HG03565 (cell line): Measurements from ENCODE around the gene APEH.

Experiments used
- ATAC-seq: cut with Tn5 transposase; IDR thresholded peaks from one replicate; pipeline ENCODE4 v1.9.1; 2021; ENCODE audit warnings: mild to moderate bottlenecking, moderate library complexity; ENCODE audit not compliant: unreplicated experiment

The APEH gene

DNA sequence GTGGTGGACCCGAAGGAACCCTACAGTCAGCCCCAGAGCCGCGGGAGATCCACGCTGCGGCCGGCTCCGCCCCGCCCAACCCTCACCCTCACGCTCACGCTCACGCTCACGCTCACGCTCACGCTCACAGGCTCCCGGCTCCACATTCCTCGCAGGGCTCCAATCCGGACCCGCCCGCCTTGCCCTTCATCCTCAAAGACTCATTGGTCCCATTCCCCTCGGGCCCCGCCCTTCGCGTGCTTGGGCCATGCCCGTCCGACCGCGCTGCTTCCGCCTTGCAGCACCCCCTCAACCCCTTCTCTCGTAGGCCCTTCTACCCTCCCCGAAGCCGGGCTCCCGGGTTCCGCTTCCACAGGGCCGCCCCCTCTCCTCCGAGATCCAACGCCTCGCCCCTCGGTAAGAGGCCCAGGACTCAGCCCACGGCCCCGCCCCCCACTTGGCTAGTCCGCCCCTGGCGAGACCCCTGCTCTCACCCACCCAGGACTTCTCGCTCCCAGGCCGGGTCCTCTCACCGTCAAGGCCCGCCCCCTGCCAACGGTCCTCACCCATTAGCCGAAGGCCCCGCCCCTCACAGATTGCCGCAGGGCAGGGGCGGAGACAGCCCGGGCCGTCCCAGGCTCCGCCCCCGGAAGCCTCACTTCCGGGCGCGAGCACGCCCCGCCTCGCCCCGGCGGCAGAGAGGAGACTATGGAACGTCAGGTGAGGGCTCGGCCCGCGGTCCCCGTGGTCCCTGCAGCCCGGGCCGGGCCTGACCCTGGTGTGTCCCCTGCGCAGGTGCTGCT is at the start of gene APEH:
APEH (plus strand) TSS at position 637 of the 782 bp plus-strand sequence; CDS start at position 688, 51 bp downstream.
- ATAC-seq, result peak; percentile 58

DNA sequence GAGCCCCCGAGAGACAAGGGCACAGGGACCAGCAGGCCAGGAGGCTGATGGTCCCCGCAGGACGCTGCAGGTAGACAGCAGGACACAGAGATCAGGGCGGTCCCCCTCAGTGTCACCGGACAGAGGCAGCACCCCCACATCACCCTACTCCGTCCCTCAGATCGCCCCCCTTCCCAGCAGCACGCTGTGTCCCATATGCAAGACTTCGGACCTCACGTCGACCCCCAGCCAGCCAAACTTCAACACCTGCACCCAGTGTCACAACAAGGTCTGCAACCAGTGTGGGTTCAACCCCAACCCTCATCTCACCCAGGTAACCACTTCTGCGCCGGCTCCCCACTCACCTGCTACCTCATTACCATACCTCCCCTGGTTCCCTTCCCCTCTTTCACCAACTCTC is 49.1 kb upstream of the APEH start:
- no peak for ATAC-seq

DNA sequence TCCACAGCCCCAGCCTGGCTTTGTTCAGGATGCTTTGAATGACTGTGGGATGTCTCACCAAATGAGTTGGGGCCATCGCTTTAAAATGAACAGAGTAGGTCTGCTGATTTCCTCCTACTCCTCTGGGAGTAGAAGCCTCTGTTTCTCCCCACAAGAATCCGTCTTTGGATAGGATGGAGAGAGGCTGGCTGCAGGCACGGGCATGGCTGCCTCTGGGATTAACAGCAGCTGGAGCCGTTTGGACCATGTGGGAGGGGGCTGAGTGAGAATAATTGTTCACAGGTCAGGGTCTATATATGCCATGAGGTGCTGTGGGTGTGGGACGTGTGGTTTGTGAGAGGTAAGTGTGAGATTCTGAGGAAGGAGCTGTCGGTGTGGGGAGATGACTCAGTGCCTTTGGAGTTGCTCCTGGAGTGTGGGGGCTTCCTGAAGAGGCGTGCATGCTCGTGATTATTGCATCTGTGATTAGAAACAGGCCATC is 48.0 kb upstream of the APEH start:
- ATAC-seq, result no peak

DNA sequence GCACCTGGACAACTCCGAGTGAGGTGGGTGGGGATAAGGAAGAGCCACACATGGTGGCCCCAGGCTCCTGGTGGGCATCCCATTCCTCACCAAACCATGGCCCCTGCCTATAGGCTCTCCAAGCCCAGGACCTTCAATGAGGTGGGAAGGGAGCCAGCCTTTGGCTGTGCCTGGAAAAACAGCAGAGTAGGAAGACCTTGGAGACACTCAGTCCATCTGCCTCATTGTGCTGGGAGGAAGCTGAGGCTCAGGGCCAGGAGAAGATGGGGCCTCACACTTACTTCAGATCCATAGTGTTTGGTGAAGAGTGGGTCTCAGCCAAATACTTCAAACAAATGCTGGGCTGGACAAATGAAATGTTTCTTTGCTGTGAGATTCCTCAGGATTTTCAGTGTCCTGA is 47.4 kb upstream of the APEH start:
- ATAC-seq, result no peak

DNA sequence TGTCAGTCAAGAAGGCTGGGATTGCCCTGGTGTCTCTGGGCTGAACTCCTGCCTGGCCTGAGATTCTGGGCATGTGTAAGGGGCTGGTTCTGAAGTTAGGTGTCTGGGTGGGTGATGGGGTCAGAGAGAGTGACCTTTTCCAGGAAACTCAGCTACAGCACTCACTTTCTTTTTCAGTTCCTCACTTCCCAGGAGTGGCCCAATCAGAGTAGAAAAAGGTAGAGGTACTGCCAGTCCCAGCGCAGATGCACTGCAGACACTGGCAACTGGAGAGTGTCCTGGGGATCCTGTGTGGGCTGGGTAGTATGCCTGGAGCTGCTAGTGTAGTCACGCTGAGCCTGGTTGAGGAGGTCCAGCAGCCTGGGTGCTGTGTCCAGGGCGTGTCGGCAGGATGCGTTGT is 46.5 kb upstream of the APEH start:
- ATAC-seq, result no peak

DNA sequence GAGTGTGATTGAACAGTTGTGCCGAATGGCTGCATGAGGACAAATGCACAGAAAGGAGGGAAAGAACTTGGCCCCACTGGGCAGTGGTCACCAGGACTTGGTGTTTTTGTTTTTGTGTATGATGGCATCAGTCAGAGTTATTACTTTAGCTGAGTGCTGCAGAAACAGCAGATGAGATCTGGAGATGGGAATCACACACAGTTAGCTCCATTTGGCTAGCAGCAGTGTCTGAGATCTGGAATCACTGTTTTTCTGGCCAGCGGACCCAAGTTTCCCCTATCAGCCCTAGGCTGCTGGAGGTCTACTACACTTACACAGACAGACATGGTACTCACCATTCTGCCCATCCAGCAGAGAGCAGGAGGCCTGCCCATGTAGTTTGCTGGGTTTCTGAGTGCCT is 45.9 kb upstream of the APEH start:
- no peak for ATAC-seq

DNA sequence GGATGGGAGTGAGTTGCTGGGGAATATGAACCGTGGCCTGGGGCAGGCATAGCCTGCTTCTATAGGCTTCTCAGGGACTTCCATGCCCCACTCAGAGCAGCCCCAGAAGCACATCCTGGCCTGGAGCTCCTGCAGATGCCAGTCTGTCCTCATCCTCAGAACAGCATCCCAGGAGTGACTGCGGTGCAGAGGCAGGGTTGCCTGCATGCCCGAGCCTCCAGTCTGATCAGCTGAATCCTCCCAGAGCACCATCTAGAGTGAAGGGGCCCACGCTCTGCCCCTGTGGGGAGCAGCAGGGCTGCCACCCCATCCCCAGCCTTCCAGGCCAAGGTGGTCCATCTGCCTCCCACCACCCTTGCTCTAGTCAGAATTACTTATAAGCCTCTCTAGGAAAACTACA is 44.7 kb upstream of the APEH start:
- ATAC-seq, result no peak

DNA sequence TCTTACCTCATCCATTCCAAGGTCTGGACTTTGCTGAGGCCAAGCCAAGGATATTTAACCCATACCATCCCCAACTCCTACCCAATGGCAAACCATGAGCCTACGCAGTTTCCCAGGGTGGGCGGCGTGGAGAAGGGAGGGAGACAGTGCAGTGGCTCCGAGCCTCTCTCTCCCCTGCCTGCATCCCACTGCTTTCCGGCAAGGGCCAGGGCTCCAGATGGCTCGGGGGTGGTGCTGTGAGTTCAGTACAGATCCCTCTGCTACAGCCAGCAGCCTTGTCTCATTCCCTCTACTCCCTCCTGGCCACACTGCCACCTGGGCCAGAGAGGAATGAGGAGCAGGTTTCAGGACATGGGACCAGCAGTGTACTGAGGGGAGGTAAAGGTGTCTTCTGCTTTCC is 44.3 kb upstream of the APEH start:
- ATAC-seq, result no peak

DNA sequence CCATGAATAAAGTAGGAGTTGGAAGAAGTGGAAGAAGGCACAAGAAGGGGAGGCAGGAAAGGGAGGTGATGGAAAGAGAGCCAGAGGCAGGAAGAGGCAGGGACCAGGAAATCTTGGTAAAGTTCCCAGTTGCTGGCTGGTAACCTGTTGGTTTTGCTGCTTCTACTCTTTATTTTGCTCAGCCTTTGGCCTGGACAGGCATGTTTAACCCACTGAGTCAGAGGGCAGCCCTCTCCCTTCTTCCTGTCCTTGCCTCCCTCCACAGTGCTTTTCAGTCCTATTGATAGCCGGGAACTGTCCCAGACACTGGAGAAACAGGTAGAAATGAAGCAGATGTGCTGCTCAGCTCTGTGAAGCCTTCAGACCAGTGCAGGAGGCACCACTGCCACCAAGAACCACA is 43.4 kb upstream of the APEH start:
- no peak for ATAC-seq

DNA sequence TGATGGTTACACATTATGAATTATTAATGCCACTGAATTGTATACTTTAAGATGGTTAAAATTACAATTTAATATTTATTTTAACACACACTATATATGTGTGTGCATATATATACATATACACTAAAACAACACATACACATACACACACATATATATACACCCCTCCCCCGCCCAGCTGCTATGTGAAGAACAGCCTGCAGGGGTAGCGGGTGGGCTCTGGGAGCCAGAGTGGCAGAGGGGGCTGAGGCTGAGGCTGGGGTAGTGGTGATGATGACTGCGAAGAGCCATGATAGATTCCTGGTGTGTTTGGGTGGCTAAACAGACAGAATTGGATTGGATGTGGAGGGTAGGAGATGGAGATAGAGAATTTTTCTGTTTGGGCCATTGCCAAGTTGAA is 39.4 kb upstream of the APEH start:
- ATAC-seq, result no peak

DNA sequence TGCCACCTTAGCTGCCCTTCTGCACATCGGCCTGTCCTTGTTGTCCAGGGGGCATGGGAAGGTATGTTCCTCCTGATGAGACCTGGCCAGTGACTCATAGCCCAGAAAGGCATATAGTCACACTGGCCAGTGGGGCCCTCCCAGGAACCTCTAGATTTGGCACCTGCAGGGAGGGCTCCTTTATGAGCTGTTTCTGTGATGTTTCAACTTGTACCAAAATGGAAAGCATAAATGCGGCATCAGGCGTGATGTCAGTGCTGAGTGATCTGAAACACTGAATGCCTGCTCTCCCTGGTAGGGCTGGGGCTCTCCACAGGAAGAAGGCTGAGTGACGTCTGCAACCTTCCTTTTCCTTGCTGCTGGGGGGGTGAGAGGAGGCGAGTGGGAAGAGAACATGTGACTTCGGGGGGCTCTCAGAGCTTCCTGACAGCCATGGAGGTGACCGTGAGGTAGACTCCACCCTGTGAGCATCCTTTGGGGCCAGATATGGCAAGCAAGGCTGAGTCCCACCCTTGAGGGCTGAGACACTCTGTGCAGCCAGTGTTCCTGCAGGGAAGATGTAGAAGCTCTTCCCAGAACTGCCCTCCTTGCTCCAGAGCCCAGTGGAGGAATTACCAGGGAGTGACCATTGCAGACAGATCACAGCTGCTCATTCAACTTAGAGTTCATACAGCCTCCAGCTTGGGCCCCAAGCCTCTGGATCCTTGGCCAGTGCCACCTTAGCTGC is 37.1 kb upstream of the APEH start:
- no peak for ATAC-seq

DNA sequence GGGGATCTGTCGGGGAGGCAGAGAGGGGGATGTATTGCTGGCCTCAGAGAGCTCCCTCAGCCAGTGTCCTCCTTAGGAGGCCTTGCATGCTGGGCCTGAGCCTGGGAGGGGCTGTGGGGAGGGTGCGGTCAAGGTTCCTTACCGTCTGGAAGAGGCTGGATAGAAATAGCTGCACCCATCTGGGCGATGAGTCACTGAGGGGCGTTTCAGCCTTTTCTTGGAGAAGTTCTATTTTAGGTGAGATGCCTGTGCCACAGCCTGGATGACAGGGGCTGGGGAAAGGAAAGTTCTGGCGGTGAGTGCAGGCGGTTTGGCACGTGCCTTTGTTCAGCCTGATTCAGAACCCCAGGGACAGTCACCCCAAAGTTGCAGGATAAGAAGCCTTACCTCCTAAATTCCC is 35.7 kb upstream of the APEH start:
- no peak for ATAC-seq

DNA sequence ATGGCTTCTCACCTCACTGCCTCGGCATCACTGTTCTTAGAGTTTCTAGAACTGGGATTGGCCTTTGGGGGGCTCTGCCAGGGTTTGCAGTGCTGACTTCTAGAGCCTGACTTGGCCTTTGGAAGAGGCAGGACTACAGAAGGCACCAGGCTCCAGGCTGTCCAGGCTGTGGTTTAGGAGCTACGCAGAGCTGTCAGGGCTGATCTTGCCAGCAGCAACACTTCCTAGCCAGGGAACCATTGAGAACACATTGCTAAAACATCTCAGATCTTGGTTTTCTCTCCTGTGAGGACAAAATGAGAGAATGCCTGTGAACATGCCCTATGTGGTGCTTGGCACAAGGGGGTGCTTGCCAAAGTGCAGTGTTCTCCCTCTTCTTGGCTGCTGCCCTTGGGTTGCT is 34.6 kb upstream of the APEH start:
- no peak for ATAC-seq

DNA sequence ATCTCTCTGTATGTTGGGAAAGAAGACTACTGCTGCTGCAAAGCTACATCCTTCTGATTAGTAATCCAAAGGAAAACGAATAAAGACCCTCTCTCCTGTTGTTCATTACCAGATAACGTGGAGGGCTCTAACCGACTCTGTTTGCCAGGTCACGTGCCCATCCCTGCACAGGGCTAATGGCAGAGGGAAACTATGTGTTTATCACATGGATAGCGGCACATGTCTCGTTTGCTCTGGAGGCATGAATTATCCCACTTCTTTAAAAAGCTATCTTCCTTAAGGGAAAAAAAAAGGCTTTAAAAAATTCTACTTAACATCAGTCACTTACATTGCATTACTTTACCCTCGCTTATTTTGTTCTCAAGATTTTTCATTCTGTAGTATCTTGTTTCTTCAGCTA is 32.9 kb upstream of the APEH start:
- no peak for ATAC-seq

DNA sequence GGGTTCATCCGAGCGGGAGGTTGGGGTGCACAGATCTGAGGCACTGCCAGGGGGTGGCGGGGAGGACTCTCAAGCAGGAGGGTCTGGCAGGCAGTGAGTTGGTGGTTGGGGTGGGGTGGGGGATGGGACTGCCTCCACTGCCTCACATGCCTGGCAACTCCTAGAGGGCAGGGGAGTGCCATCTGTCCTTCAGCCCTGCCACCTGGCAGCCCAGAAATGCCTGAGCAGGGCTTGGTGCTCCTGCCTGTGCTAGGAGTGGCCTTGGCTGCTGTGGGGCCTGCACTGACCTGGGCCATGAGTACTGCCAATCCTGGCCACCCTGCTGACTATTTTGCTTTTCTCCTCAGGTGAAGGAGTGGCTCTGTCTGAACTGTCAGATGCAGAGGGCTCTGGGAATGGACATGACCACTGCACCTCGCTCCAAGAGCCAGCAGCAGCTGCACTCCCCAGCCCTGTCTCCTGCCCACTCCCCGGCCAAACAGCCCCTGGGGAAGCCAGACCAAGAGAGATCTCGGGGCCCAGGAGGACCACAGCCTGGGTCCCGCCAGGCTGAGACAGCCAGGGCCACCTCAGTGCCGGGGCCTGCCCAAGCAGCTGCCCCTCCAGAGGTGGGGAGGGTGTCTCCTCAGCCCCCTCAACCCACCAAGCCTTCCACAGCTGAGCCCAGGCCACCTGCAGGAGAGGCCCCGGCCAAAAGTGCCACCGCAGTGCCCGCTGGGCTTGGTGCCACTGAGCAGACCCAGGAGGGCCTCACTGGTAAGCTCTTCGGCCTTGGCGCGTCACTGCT is 32.0 kb upstream of the APEH start:
- no peak for ATAC-seq

DNA sequence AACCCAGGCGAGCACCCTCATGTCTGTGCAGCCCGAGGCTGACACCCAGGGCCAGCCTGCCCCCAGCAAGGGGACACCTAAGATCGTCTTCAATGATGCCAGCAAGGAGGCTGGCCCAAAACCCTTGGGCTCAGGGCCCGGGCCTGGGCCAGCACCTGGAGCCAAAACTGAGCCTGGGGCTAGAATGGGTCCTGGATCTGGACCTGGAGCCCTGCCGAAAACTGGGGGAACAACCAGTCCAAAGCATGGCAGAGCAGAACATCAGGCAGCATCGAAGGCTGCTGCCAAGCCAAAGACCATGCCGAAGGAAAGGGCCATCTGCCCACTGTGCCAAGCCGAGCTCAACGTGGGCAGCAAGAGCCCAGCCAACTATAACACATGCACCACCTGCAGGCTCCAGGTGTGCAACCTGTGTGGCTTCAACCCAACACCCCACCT is 31.4 kb upstream of the APEH start:
- ATAC-seq, result no peak

DNA sequence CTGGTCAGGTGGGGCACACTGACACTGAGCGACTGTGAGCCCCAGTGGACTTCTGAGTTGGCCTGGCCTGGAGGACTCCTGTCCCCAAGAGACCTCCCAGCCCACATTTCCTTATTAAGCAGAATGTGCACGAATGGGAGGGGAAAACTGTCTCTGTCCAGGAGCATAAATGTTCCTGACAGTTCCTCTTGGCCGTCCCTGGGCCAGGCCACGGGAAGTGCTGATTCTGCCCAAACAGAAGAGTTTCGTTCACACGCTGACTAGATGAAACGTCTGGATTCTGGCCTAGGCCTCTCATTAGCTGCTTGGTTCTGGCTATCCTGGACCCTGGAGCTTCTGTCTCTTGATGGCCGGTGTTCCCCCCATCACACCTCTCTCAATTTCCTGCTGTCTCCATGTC is 29.5 kb upstream of the APEH start:
- ATAC-seq, result no peak

DNA sequence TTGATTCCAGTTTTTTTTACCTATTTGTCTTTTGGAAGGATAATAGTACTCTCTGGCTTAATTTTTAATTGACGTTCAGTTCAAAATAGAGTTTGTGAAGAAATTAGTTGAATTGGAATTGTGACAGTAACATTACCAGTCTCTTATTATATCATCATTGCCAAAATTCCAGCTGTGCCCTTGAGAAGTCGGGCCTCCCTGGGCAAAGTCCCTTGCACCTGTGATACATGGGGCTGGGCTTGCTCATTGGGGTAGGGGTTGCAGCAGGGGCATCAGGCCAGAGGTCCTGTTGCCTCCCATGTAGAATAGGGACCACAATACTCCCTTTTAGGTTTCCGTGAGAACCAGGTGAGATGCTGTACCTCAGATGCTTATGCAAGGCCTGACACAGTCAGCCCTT is 27.9 kb upstream of the APEH start:
- no peak for ATAC-seq

DNA sequence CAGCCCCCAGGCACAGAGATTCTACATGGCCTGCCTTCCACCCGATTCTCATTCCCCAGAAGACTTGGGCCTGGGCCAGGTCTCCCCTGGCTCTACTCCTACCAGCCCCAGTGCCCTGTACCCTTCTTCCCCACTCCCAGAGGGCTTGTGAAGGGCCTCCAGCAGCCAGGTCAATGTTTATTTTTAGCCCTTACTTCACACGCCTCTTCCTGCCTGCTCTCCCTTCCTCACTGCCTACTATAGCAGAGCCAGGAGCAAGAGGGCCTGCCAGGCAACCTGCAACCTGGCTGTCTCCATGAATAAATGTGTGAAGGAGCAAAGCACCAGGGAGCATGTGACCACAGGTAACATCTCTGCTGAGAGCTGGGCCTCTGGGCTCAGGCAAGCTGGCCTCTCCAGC is 26.4 kb upstream of the APEH start:
- no peak for ATAC-seq

DNA sequence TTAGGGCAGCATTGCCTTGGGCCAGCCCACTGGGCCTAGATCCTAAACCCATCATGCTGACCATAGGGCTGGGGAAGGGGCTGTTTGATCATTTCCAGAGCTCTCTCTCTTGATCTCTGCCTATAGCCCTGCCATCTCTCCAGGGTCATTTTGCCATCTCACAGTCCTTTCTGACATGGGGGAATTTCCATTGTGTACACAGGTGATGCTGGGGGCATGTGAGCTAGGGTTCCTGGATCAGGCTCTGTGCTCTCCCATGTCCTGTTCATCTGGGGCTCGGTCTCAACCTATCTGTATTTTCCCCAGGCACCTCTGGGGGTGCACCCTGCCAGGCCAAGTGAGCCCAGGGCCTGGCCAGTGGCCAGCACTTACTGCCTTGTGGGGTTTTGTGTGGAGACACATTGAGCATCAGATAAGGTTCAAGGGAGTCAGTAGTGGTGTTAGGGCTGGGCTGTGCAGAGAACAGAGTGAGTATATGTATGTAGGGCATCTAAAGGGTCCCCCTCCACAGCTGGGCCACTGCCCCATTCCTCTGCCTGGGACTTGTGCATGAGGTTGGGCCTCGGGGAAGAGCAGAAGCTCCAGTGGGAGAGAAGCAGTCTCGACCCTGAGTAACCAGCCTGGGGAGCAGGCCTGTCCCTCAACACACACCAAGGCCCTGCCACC is 25.7 kb upstream of the APEH start:
- no peak for ATAC-seq

DNA sequence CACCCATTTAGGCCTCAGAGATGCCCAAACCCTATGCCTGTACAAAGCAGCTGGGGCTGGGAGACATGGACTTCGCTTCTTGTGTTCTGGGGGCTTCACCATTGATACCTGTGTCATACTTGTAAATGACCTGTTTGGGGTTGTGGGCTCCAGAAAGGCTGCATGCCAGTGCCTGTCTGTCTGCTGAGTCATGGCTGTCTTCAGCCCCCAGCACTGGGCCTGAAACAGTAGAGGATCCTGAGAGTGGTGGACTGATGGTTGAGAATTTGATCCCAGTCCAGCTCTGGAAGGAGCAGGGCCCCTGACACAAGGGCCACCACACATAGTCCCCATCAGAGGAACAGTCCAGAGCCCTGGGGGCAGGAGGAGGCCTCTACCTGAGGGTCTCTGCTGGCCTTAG is 24.6 kb upstream of the APEH start:
- no peak for ATAC-seq
